Psoas muscle (tissue), 8 donors: ENCODE measurements around the gene GAPDHS. TPM values are rescaled to one million over a fixed set of nuclear protein-coding genes. Genes with fewer than 3 reads are reported as not detected.

Experiments used
- ATAC-seq, 4 donors: fragments of 200-7000 bp; cut with Tn5 transposase; one replicate each; pipeline ENCODE4 v1.9.1; 2020; ENCODE audit warnings: moderate library complexity in 3 of 4, mild to moderate bottlenecking in 2 of 4
- DNase-seq, 2 donors: peaks; one replicate each; pipeline ENCODE4 v3.0.0-alpha.2; 2020
- H3K27ac ChIP-seq: fragments of 200-600 bp; one replicate; pipeline ENCODE4 v1.8.0; 2022
- H3K27me3 ChIP-seq, 3 donors: fragments of 200-600 bp in 1 of 3; one replicate each; pipeline versions ENCODE4 v1.6.1 to v1.8.0; 2013 to 2022; ENCODE audit warnings: low read length in 2 of 3, mild to moderate bottlenecking in 2 of 3, moderate library complexity in 1 of 3; ENCODE audit not compliant: insufficient read depth in 3 of 3
- H3K36me3 ChIP-seq, 2 donors: fragments of 200-600 bp in 1 of 2; one replicate each; pipeline versions ENCODE4 v1.6.1 to v1.8.0; 2013 to 2022; ENCODE audit warnings: low read depth in 1 of 2, mild to moderate bottlenecking in 1 of 2, moderate library complexity in 1 of 2; ENCODE audit not compliant: insufficient read depth in 1 of 2
- H3K4me1 ChIP-seq: fragments of 200-600 bp; one replicate; pipeline ENCODE4 v1.8.0; 2022
- H3K4me3 ChIP-seq: fragments of 200-600 bp; one replicate; pipeline ENCODE4 v1.8.0; 2022; ENCODE audit warnings: mild to moderate bottlenecking
- H3K9me3 ChIP-seq: fragments of 200-600 bp; one replicate; pipeline ENCODE4 v1.8.0; 2022
- WGBS, 3 donors: extraction: QIAGEN DNeasy Blood & Tissue Kit; methylation state at CpG; one replicate each; pipeline versions ENCODE4 v1.1.6 to v1.1.7; 2013; 5-methylcytosine and 5-hydroxymethylcytosine counted together
- intact Hi-C, 2 donors: fragments of 100-400 bp; cut with DNase I; formaldehyde crosslinking; loops; one replicate each; pipeline versions ENCODE4 v1.11.0 to v1.14.2; 2022
- long read RNA-seq, 2 donors: library from polyadenylated mRNA; unstranded; transcript quantifications; one replicate each; pipeline ENCODE4 v2.0.0, GENCODE V29; 2021
- polyA plus RNA-seq, 3 donors: library from polyadenylated mRNA; stranded (reverse); fragments of 200-250 nt; gene quantifications; one replicate each; pipeline ENCODE4 v1.2.3, GENCODE V29; 2013
- total RNA-seq, 4 donors: library from RNA; stranded (reverse); fragmentation: NEBNext Ultra II Directional in 2 of 4; extraction: Animal tissue kit (Norgen Biotek cat#: 25700) in 2 of 4; gene quantifications; one replicate each; pipeline versions ENCODE4 v1.2.1 to v1.2.4, GENCODE V29; 2021 to 2023
- TF ChIP-seq, protein P1 (sequence below): fragments of 200-600 bp; IDR thresholded peaks from one replicate; pipeline ENCODE4 v1.8.0; 2022; ENCODE audit warnings: antibody characterized with exemption
- donor health status: healthy with polysubstance abuse.
- donor health status: DM: no; HTN: no; CAD: no; lungs with moderate emphysema.
- donor health status: Bipolar disorder and iron deficiency.
- donor health status: healthy.
- donor health status: DM: yes; HTN: yes; CAD: no.
- donor health status: DM: no; HTN: no; CAD: no.
- donor health status: DM: no; HTN: no; CAD: no.
- donor health status: DM: yes; HTN: yes; CAD: no.

The GAPDHS gene
- total RNA-seq (not detected), polyA plus RNA-seq (not detected)
- long read RNA-seq, donor 1 = 0 reads
- long read RNA-seq, donor 2, partial matches to known transcripts = 0 of 1 reads
- long read RNA-seq, donor 2, other reads (novel, unspliced or antisense) = 1 of 1 reads

DNA sequence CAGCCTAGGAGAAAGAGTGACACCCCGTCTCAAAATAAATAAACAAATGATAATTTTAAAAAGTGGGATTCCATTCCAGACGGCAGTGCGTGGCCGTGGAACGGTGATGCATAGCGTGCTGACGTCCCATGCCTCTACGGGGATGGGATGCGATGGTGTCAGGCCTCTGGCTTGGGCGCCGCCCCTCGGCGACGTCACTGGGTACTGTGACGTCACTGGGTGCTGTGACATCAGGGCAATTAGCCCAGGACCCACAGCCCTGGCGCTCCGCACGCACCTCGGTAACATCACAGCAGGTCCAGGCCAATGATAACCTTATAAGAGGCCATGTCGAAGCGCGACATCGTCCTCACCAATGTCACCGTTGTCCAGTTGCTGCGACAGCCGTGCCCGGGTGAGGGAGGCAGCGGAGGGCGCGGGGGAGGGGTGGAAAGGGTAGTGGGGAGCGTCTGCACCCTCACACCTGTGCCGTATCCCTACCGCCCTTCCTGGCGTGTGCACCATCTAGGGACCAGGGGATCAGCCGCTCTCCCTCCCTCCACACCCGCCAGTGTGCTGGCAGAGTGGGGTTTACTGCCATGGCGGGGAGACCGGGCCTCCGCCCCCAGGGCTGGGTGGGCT lies at the start of gene GAPDHS:
GAPDHS (plus strand) TSS at position 256 of the 621 bp plus-strand sequence; CDS start at position 328, 72 bp downstream.
- TF ChIP-seq, protein P1, sequence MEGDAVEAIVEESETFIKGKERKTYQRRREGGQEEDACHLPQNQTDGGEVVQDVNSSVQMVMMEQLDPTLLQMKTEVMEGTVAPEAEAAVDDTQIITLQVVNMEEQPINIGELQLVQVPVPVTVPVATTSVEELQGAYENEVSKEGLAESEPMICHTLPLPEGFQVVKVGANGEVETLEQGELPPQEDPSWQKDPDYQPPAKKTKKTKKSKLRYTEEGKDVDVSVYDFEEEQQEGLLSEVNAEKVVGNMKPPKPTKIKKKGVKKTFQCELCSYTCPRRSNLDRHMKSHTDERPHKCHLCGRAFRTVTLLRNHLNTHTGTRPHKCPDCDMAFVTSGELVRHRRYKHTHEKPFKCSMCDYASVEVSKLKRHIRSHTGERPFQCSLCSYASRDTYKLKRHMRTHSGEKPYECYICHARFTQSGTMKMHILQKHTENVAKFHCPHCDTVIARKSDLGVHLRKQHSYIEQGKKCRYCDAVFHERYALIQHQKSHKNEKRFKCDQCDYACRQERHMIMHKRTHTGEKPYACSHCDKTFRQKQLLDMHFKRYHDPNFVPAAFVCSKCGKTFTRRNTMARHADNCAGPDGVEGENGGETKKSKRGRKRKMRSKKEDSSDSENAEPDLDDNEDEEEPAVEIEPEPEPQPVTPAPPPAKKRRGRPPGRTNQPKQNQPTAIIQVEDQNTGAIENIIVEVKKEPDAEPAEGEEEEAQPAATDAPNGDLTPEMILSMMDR = no peak
- no peak within 1 kb of the TSS for H3K4me3 ChIP-seq
- H3K4me1 ChIP-seq = no peaks in the 10 kb centered on the region
- intact Hi-C loops = no loop called here
- H3K36me3 ChIP-seq = no peaks in the 10 kb centered on the region
- no peak within 1 kb of the TSS for H3K27ac ChIP-seq
- 28 to 39% (median 32%) methylated on average over 31 to 39 of the region's 39 CpGs for WGBS, 3 donors
- ATAC-seq (no peak), DNase-seq (no peak)
- H3K27me3 ChIP-seq = peaks cover 0 to 58% (median 11%) of the 10 kb centered on the region in 3 donors
- H3K9me3 ChIP-seq = no peaks in the 10 kb centered on the region

DNA sequence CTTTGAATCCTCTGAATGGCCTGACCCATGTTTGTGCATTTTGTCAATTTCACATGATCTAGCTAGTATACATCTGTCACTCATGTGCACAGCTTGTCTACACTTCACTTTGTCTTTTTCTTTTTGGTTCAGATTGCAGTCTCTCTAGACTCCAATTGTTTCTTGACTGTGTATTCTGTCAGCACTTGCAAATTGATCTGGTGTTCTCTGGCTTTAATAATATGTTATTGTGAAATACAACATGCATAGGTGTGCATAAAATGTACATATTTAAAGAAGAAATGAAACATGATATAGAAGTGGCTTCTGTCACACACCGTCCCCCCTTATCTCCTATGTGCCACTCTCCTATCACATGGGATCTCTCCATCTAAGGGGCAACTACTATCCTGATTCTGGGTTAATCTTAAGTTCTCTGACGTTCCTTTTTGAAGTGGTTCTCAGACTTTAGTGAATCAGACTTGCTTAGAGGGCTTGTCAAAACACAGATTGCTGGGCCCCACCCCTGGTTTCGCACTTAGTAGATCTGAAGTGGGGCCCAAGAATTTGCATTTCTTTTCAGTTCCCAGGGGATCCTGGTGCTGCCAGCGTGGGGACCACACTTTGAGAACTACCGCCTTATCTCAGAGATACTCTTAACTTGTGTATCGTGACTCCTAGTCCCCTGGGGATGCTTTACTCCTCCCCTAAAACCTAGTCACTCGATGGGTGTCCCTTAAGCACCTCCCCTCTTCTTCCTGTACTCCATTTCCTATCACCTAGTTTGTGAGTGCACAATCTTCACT lies 48.8 kb upstream of the GAPDHS start:
- peaks cover 0 to 3% (median 0%) of the 10 kb centered on the region in 3 donors for H3K27me3 ChIP-seq
- no peak overlapping the region for H3K4me3 ChIP-seq
- intact Hi-C loops = no loop called here
- no peaks in the 10 kb centered on the region for H3K36me3 ChIP-seq
- ATAC-seq (no peak), DNase-seq (no peak)
- no peaks in the 10 kb centered on the region for H3K9me3 ChIP-seq
- H3K27ac ChIP-seq = no peak overlapping the region
- TF ChIP-seq, protein P1 = no peak
- H3K4me1 ChIP-seq = no peaks in the 10 kb centered on the region
- WGBS, 3 donors = 51 to 54% (median 52%) methylated on average over 7 of the region's 7 CpGs

DNA sequence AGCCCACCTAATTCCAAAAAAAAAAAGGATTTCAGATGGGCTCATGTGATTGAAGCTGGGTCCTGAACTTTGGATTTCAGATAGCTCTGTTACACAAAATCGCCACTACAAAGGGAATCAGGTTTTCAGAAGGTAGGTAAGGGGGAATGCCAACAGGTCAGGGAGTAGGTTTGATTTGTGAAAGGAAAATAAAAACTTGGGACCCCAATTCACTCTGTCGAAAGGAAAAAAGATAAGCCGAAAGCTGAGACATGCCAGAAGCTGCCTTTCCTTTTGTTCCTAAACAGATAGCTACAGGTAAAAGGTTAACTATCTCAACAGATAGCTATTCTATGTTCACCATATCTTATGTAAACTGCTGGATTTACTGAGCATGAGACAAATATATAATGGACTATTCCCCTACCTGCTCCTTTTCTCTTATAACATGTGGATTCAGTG lies 47.0 kb upstream of the GAPDHS start:
- intact Hi-C loops = no loop called here
- TF ChIP-seq, protein P1 = no peak
- Histone ChIP-seq H3K4me1 (no peaks in the 10 kb centered on the region), H3K27me3 (peaks cover 0 to 5% (median 0%) of the 10 kb centered on the region in 3 donors), H3K9me3 (no peaks in the 10 kb centered on the region), H3K4me3 (no peak overlapping the region), H3K27ac (no peak overlapping the region), H3K36me3 (no peaks in the 10 kb centered on the region)
- DNase-seq (no peak), ATAC-seq (no peak)
- 80 to 90% (median 80%) methylated on average over 3 of the region's 3 CpGs for WGBS, 3 donors

DNA sequence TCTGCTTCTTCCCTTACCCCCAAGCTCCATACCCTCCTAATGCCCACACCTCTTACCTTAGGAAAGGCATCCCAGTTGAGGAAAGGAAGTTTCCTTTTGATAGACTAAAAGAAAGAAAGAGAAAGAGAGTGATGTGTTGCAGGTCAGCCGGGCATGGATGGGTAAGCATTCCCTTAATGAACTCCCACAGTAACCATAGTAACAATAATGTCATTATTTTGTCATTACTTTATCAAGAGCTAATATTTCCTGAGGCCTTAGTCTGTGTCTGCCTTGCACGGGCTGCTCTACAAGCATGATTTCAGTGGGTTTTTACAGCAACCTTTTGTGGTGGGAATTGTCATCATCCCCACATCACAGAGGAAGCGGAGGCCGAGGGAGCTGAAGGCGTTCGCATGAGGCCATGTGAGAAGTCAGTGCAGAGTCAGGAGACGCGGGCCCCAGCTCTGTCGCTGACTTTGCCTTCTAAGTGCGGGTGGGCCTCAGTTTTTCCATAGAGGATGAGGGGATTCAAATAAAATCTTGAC lies 45.5 kb upstream of the GAPDHS start:
- ATAC-seq (no peak), DNase-seq (no peak)
- WGBS, 3 donors = 83 to 87% (median 84%) methylated on average over 10 of the region's 10 CpGs
- Histone ChIP-seq H3K27ac (no peak overlapping the region), H3K36me3 (no peaks in the 10 kb centered on the region), H3K4me1 (no peaks in the 10 kb centered on the region), H3K4me3 (no peak overlapping the region), H3K27me3 (peaks cover 0 to 9% (median 0%) of the 10 kb centered on the region in 3 donors), H3K9me3 (no peaks in the 10 kb centered on the region)
- intact Hi-C loops = no loop called here
- TF ChIP-seq, protein P1 = no peak
